Glomerular visceral epithelial cell (primary cell): ENCODE results near the gene SEPTIN10.
"Not testable (repeated sequence)": the region's sequence is repeated elsewhere in the genome, so short reads cannot be mapped to it uniquely, and the experiment has no call there.

Source experiments
- DNase-seq: peaks from one replicate; pipeline ENCODE4 v3.0.0-alpha.2; 2016; ENCODE audit errors: extremely low spot score

The SEPTIN10 gene

DNA sequence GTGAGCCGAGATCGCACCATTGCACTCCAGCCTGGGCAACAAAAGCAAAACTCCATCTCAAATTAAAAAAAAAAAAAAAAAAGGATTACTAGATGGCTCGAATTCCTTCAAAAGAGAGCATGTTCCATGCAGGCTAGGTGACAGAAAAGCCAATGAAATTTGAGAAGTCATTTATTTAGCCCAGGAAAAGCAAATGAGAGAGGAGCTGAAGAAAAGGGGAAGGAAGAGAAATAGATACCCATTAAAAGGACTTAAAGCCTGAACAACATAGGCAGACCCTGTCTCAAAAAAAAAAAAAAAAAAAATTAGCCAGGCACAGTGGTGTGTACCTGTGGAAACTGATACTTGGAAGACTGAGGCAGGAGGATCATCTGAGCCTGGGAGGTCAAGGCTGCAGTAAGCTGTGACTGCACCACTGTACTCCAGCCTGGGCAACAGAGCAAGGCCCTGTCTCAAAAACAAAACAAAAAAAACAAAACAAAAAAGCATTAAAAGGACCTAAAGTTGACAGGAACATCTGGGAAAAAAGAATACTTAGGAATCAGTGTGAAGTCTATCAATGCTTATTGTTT is 11.1 kb downstream of the SEPTIN10 start:
- DNase-seq = no peak

DNA sequence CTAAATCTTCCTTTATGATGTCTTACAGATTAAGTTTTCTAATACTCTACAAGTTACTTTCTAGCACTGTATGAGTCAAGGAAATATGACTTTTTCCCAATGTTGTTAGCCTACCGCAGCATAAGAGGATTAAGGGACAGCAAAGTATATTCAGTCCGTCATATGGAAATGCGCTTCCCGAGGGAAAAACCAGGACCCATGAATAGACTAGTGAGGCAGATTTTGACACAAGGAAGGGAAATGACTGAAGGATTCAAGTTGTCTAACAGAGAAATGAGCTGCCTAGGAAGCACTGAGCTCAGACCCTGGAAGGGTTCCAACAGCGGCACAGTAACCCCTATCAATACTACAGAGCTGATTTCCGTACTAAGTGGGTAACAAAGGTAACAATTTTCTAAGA is 12.0 kb downstream of the SEPTIN10 start:
- DNase-seq = no peak

DNA sequence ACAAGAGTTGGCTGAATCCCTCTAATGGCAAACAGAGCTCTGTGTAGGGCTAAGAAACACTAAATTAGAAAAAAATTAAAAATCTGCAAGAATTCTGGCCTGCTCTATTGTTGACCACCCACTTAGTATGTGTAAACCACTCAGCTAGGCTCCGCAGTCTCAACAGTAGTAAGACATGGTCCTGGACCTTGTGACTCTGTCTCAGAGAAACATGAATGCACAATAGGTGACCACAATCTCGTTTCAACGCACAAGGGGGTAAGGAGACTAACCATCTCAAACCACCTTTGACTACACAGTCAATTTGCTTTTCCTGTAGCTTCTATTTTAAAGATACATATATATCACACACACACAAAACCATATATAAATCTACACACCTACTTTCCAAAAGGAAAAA is 16.5 kb downstream of the SEPTIN10 start:
- no peak for DNase-seq

DNA sequence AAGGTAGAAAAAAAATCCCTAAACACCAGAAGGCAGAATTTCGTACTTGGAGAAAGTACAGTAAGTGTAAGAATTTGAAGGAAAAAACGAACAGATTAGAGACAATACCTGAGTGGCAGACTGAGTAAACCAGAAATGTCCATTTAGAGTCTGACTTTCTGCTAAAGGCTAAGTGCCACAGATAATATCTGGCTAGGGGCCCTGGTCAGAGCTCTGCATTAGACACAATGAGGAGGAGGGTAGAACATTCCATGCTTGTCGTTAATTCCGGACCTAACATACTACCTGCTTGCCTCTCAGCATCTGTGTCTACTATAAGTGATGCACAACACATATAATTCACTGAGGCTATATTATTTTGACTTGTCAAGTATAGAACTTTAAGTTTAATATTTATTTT is 18.1 kb downstream of the SEPTIN10 start:
- no peak for DNase-seq

DNA sequence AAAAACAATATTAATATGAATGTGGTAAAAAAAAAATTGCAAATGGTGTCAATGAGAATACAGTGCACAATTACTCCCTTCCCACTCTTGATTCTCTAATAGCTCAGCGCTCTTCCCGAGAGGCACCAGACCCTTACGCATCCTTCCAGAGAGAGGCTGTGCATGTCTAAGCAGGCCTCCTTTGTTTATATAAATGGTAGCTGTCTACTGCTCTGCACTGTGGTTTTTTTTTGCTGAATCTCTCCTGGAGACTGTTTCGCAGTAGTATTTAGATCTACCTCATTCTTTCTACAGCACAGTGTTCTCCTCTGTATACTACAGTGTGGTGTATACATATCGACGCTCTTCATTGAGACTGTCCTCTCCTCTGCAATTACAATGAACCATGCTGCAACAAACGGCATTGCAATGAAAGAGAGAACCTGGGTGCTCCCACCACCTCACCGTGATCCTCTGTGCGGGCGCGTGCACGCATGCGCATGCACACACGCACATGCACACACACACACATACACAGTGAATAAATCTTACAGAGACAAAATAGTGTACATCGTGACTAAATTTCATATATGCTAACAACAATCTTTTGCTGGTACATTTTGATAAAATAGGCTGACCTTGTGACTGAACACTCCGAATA is 19.4 kb downstream of the SEPTIN10 start:
- DNase-seq = no peak

DNA sequence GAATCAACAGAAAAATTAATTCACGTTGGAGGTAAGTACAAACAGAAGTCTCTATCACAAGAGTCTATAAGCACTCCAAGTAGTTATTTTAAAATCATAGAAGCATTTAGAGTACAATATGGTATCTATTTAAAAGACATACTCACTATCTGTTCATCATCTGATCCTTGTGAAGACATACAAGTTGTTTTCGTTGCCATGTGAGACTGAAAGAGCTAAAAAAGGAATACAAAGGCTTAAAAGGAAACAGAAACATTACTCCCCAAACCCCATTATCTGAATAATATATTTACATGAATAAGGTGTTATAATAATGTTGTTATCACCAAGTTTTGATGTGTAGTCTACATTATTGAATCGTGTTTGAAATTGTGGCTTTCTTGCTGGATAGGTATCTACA is 20.9 kb downstream of the SEPTIN10 start:
- DNase-seq = no peak

DNA sequence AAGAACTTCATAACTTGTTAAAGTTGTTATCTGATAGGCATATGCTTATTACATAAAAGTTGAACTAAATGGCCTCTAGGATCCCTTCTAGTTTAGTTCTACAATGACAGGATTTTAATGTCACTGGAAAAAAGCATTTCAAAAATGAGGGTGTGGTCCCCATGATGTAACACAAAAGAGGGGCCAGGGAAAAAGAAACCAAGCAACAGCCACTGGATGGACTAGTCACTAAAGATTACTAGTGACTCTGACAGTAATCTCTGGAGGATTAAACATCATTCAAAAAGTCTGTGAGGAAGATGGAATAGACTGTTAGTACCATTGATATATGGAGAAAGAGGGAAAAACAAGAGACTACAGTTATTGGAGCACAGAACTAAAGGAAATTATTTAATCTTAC is 22.6 kb downstream of the SEPTIN10 start:
- DNase-seq = no peak

DNA sequence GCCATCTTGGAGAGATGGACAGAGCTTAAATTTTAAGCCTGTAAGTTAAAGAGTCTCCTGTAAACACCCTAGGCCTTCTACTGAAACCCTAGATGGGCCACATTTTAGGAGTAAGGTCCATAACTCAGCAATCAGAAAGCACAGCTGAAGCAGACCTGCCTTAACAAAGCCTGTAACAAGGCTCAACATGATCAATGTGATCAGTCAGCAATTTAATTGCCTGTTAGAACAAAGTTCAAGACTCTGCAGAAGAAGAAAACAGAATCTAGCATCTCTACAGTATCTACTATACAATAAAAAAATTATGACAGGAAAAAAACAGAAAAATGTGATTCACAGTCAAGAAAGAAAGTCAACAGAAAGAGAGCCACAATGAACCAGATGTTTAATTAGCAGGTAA is 27.1 kb downstream of the SEPTIN10 start:
- no peak for DNase-seq

DNA sequence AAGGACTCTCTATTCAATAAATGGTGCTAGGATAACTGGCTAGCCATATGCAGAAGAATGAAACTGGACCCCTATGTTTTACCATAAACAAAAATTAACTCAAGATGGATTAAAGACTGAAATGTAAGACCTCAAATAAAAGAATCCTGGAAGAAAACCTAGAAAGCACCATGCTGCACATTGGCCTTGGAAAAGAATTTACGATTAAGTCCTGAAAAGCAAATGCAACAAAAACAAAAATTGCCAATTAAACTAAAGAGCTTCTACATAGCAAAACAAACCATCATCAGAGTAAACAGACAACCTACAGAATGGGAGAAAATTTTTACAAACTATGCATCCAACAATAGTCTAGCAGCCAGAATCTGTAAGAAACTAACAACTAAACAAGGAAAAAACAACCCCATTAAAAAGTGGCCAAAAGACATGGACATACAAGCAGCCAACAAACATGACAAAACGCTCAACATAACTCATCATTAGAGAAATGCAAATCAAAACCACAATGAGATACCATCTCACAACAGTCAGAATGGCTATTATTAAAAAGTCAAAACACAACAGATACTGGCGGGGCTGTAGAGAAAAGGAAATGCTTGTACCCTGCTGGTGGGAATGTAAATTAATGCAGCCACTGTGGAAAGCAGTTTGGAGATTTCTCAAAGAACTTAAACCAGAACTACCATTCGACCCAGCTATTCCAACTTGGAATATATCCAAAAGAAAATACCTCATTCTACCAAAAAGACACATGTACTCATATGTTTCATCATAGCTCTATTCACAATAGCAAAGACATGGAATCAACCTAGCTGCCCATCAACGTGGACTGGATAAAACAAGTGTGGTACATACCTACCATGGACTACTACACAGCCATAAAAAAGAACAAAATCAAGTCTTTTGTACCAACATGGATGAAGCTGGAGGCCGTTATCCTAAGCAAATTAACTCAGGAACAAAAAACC is 30.6 kb downstream of the SEPTIN10 start:
- DNase-seq = no peak

DNA sequence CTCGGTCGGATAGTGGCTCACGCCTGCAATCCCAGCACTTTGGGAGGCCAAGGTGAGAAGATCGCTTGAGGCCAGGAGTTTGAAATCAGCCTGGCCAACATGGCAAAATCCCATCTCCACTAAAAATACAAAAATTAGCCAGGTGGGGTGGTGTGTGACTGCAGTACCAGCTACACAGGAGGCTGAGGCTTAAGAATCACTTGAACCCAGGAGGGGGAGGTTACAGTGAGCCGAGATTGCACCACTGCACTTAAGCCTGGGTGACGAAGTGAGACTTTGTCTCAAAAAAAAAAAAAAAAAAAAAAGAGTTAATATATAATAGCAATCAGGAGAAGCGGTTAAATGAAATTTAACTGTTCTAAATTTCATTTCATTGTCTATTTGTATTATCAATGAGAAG is 36.1 kb downstream of the SEPTIN10 start:
- DNase-seq = not testable (repeated sequence)

DNA sequence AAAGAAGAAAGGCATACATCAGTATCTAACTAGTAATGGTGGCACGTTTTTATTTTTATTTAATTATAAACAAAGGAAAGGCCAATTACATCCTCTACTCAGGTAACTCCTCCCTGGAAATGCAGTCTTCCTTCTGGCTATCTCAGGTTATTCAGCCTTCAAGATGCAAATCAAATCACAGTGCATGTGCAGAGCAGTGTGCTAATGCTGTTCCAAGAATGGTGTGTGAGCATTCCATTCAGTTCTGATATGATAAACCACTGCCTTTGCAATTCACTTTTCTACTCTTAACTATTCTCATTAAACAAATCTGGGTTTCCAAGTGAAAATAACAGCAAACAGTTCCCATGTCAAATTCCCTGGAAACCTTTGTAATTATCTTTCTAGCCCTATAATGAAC is 38.4 kb downstream of the SEPTIN10 start:
- no peak for DNase-seq

DNA sequence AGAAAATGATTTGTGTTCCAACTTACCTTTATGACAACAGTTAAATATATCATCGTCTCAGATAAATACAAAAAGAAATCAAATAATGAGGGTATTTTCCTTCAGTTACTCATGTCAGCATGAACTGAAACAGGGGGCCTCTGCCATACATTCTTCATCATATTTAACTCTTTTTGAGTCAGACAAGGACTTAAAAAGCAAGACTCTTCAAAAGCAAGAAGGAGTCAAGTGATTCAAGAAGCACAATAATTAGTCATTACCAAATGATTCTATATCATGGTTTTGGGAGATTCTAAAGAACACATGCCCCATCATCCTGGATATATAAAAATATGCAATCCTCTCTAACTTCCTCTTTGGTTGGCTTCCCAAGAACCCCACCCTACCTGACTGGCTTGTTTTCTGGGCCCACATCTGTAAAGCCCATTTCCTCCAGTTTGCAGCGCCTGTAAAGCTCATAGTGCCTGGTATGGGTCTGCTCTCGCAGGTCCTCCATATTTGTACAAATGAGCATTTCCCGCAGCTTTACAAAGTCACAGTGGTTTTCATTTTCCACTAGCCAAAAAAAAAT is 49.7 kb downstream of the SEPTIN10 start:
- no peak for DNase-seq

DNA sequence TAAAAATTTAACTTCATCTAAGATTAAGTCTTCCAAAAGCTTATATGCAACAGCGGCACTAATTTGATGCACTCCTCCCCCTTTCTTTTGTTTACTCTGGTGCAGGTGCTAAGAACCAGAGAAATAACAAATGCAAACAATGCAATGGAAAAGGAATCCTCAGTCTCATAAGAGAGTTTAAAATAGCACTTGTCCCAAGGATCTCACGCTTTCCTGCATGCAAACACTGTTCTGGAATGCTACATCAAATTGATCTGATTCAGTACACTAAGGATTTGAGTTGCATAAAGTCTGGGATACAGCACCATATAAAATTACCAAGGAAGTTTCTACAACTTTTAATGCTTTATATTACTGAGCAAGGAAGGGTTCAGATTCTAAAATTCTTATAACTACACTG is 50.5 kb downstream of the SEPTIN10 start:
- DNase-seq = no peak

DNA sequence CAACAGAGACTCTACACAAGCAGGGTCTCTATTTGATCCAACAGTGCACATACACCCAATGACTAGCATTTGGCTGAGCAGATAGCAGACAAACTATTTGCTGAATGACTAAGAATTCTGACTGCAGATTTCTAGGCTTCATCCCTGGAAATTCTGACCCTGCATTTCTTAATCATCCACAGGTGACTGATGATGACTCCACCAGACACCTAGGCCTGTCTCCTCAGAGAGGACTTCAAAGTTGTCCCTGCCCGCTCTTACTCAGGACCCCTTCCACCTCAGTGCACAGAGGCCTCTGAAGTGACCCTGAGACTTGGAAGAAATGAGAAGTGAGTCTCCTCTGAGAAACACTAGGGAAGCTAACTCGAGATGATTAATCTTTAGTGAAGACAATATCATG is 51.3 kb downstream of the SEPTIN10 start:
- DNase-seq = peak; percentile 20

DNA sequence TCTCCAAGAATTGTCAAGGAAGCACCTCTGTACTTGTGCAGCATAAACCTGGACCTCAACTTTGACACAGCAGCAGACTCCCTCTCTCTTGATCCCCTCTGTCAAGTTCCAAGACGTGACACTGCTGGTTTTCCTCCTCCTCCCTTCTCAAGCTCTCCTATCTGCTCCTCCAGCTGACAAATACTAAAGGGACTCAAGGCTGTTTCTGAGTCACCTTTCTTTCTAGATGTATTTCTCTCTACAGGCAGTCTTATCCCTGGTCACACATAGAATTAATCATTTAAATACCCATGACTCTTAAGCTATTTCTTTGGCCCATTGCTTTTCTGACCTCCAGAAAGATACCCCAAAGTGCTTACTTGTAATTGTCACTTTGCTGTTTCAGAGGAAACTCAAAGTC is 53.5 kb downstream of the SEPTIN10 start:
- DNase-seq = no peak

DNA sequence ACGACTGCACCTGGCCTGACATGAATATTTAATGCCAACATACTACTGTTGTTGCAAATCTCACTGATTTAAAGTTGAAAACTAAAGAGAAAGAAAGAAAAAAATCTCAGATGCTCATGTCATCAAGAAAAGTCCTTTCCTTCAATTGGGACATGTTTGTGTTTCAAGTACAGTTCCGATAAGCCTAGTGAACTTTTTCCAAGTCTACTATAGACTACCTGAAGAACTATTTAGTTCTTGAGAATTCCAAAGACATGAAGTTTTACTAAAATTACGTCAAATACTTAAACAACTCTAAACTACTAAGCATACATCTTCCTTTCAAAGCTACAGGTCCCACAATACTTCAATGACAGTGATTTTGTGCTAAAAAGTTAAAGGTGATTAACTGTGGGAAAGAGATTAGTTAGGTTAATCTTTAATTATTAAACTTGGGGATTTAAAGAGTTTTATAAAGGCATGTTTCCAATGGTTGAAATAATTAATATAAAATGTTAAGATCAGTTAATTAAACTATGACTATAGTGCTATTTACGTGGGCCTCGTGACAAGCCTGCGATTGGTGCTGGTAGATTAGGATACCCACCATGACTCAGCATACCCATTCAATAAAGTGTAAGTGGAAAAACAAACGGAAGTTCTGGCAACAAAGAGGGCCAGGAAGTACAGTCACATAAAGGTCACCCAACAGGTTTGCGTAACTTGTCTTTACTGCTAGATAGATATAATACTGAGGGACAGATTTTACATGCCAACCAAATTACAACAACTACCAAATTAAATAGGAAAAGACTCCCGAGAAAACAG is 55.5 kb downstream of the SEPTIN10 start:
- peak; percentile 46 for DNase-seq

DNA sequence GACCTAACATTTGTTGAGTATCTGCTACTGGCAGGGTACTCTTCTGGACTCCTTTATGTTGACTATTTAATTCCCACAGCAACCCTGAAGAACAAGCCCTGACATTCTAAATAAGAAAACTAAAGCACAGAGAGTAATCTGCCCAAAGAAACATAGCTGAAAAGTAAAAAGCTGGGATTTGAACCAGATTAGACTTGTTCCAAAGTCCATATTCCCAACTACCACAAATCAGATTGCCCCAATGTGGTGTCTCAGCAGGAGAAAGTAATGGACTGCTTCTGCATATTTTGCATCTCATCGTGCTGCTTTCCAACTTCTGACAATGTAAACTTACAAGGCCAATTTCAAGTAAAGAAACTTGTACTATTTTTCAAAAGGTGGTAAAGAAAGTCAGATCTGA is 56.5 kb downstream of the SEPTIN10 start:
- no peak for DNase-seq

DNA sequence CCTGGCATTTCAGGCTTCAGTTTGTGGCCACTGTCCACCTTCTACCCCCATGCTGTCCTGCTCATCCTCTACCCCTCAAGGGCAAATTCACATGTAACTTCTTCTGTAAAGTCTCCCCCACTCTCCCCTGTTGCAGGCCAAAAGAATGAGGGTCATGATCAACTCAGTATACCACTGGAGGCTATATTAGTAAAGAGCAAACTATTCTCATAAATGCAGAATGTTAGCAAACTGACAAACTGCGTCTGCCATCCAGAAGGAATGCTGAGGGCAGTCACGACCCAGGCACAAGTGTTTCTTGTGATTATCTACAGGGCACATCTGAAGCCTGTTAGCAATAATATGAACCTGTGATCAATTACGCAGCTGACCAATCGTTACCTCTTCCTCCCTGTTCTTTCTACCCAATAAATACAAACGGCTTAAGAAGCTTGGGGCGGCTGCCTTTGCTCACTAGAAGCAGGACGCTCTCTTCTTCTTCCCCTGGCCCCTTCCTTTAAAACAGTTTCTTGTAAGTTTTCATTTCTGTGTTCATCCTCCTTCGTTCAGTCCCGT is 58.3 kb downstream of the SEPTIN10 start:
- DNase-seq = no peak

DNA sequence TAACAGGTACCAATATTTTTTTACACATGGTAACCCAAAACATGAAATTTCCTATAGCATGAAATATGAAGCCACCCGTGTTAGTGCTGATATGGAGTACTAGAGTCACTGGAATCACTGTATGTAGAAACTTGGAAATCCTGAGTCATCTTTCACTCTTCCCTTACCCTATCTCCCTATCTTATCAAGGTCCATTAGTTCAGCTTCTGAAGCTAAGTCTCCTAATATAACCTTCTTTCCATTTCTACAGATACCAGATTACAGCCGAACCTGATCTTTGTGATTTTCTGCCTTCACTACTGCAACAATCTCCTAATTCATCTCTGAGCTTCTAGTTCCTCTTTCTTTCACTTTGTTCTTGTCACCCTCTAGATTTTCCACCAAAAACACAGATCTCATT is 59.0 kb downstream of the SEPTIN10 start:
- no peak for DNase-seq

DNA sequence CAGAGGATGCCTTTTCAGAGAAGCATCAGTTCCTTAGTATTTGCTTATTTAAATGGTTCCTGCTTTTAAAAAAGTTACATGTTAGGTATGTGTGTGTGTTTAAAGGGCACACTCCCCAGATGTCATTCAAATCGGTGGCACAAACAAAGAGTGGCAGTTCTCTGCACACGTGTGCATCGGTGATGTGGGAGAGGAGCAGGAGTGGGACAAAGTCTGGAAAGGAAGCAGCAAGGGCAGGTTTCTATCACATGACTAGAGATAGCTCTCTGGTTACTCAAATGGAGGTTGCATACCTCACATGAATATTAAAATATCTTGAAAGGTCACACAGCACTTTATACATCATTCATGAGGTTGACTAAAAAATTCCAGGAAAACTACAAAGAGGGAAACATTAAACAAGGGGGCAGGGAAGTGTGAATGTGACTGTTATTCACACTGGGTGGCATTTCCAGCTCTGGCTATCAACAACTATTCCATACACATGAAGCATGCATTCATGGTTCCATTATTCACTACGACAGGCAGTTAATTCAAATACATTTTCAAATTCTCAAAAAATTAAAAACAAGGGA is 64.7 kb downstream of the SEPTIN10 start:
- DNase-seq = no peak

DNA sequence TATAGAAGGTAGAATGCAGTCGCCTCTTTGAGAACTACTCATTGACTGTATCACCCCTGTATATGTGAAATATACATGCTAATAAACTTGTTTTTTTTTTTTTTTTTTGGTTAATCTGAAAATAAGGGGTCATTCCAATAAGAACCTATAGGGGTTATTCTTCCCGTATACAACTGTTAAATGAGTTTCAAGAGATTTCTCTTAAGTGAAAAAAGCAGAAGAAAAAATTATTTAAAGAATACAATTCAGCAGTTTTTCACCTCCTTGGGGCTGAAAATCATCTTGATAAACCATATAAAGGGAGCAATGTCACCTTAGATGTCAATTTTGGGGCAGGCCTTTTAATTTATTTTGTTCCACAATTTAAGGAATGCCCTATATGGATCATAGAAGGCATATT is 66.5 kb downstream of the SEPTIN10 start:
- DNase-seq = no peak
